AG04450 (cell line): ENCODE data around the gene OGFOD2. TPM values are rescaled to one million over a fixed set of nuclear protein-coding genes. Genes with fewer than 3 reads are reported as not detected.

Experiments
- CTCF ChIA-PET: fragments of 300-600, 350-600 bp; formaldehyde crosslinking; extraction: SDS; loops from one replicate; lab custom pipeline; 2022; ENCODE audit warnings: antibody characterized with exemption, inconsistent platforms; lab: Charles Lee
- POLR2A ChIA-PET: fragments of 350-600 bp; formaldehyde crosslinking; extraction: SDS; loops from one replicate; lab custom pipeline; 2021; ENCODE audit warnings: antibody characterized with exemption, inconsistent platforms; lab: Yijun Ruan, JAX
- DNase-seq: peaks from one replicate; pipeline ENCODE4 v3.0.0-alpha.2; 2011; ENCODE audit warnings: low read depth, low spot score
- H3K27ac ChIP-seq: one replicate; pipeline ENCODE4 v1.5.1; 2012; ENCODE audit warnings: low read depth, low read length, control low read depth
- H3K27me3 ChIP-seq: one replicate; pipeline ENCODE4 v1.6.0; 2012; ENCODE audit warnings: low read length; ENCODE audit not compliant: control insufficient read depth, insufficient read depth
- H3K4me3 ChIP-seq: 2 replicates; pipeline ENCODE4 v1.5.1; 2011; ENCODE audit warnings: mild to moderate bottlenecking, low read depth, low read length, control low read depth
- H3K9me3 ChIP-seq: 2 replicates; pipeline ENCODE4 v1.5.1; 2012; ENCODE audit warnings: low read length; ENCODE audit not compliant: control insufficient read depth, insufficient read depth
- CTCF ChIP-seq: IDR thresholded peaks from 2 replicates; pipeline ENCODE4 v1.5.1; 2011; ENCODE audit warnings: low read depth, low read length, control low read depth, inconsistent platforms
- polyA minus RNA-seq: library from RNA; depleted of rRNA, polyadenylated mRNA; stranded (reverse); fragments of >200 nt; gene quantifications from 2 replicates; pipeline ENCODE4 v1.2.3, GENCODE V29; 2011; rRNA and poly(A)+ RNA removed
- polyA plus RNA-seq: library from polyadenylated mRNA; depleted of rRNA; stranded (reverse); fragments of >200 nt; gene quantifications from 2 replicates; pipeline ENCODE4 v1.2.3, GENCODE V29; 2011; rRNA removed

OGFOD2 gene
- polyA plus RNA-seq = 6.1 and 8.9 TPM in 2 replicates
- polyA minus RNA-seq = 7.3 and 8.0 TPM in 2 replicates

- no peak for TF ChIP-seq CTCF
- peak within 1 kb of the TSS; percentile 90 for H3K27ac ChIP-seq
- ChIA-PET CTCF (interaction anchor here (0.6 to 3.0 kb wide), 6 partner anchors 9 to 264 kb away, joined by 3 to 27 read pairs (median 4); partner anchors contain the start of gene ABCB9), POLR2A (interaction anchor here (0.6 to 3.0 kb wide), 8 partner anchors 9 to 258 kb away, joined by 3 to 26 read pairs (median 4); partner anchors contain the start of genes ABCB9, MPHOSPH9 and MTRFR)
- no peaks in the 10 kb centered on the region; the same call in 1 of the 2 replicates for H3K9me3 ChIP-seq
- DNase-seq = peak; percentile 70
- peak within 1 kb of the TSS; percentile 98 for H3K4me3 ChIP-seq
- no peaks in the 10 kb centered on the region for H3K27me3 ChIP-seq
These were observed at the start of gene OGFOD2 for GRCh38 chr12:122974892-122975789. Gene OGFOD2, plus strand, starts transcription at chr12:122975244. Its CDS starts 8 bp downstream, at chr12:122975252.

GRCh38 chr12:122927756-122928403 is 47.2 kb upstream of the OGFOD2 start:
- Histone ChIP-seq H3K27me3 (no peaks in the 10 kb centered on the region), H3K4me3 (no peak overlapping the region), H3K27ac (no peak overlapping the region), H3K9me3 (peaks cover 4% of the 10 kb centered on the region)
- ChIA-PET POLR2A (no interaction called here), CTCF (interaction anchor here (0.8 to 0.9 kb wide), 2 partner anchors 19 to 23 kb away, joined by 3 read pairs; no protein-coding TSS in a partner anchor)
- no peak for TF ChIP-seq CTCF
- no peak for DNase-seq

GRCh38 chr12:122928404-122929147 is 46.5 kb upstream of the OGFOD2 start:
- DNase-seq = no peak
- POLR2A ChIA-PET = no interaction called here
- CTCF ChIA-PET = interaction anchor here (0.6 kb wide), 1 partner anchor 35 kb away, joined by 11 read pairs; no protein-coding TSS in a partner anchor
- Histone ChIP-seq H3K27ac (no peak overlapping the region), H3K27me3 (no peaks in the 10 kb centered on the region), H3K9me3 (peaks cover 4% of the 10 kb centered on the region), H3K4me3 (no peak overlapping the region)
- no peak for TF ChIP-seq CTCF

GRCh38 chr12:122929148-122929538 is 45.9 kb upstream of the OGFOD2 start:
- no peak for TF ChIP-seq CTCF
- DNase-seq = no peak
- no peak overlapping the region for H3K4me3 ChIP-seq
- H3K27me3 ChIP-seq = no peaks in the 10 kb centered on the region
- peaks cover 4% of the 10 kb centered on the region for H3K9me3 ChIP-seq
- ChIA-PET CTCF (no interaction called here), POLR2A (no interaction called here)
- no peak overlapping the region for H3K27ac ChIP-seq
